Breast epithelium (tissue), 3 donors: ENCODE results near the gene YBX1.
"Not testable (repeated sequence)": the region's sequence is repeated elsewhere in the genome, so short reads cannot be mapped to it uniquely, and the experiment has no call there.

Experiments used
- CTCF ChIP-seq, 3 donors: fragments of 450-650 bp; IDR thresholded peaks; one replicate each; pipeline ENCODE4 v1.5.1; 2016 to 2017; ENCODE audit warnings: antibody characterized with exemption in 3 of 3, mild to moderate bottlenecking in 3 of 3, moderate library complexity in 3 of 3
- POLR2A ChIP-seq: fragments of 450-650 bp; IDR thresholded peaks from one replicate; pipeline ENCODE4 v1.6.1; 2016; ENCODE audit warnings: antibody characterized with exemption, mild to moderate bottlenecking, moderate library complexity
- POLR2AphosphoS5 ChIP-seq, 3 donors: sonication (generic); formaldehyde crosslinking; IDR thresholded peaks; one replicate each; pipeline ENCODE4 v1.6.1; 2017; ENCODE audit warnings: antibody characterized with exemption in 3 of 3

GRCh38 chr1:42751511-42752070 is 69.4 kb downstream of the YBX1 start:
- TF ChIP-seq CTCF (IDR thresholded peaks at IDR 0.05); POLR2A; POLR2AphosphoS5 (IDR thresholded peaks at IDR 0.05): not testable (repeated sequence)
